Measurements from ENCODE around the gene NEAT1. TPM values are rescaled to one million over a fixed set of nuclear protein-coding genes. Genes with fewer than 3 reads are reported as not detected.
A peak's percentile ranks its signal among the peaks of the same experiment; 100 is the strongest.

Gene NEAT1
- total and polyA plus RNA-seq, 2 of the 8 experiments (the other 6 are each of a cell fraction or from before 2014, with no cell fraction given): 2.4 to 10.7 TPM

GRCh38 chr11:65489035-65489705 is 66.6 kb downstream of the NEAT1 start:
- Histone ChIP-seq H3K79me2 (ENCODE audit: control insufficient read depth in 1 of 2, insufficient read depth in 2 of 2, low read length in 2 of 2) (no peaks in the 10 kb centered on the region), H3K23me2 (ENCODE audit: low read depth, low read length) (no peaks in the 10 kb centered on the region; the same call in none of the 2 replicates), H3K14ac (ENCODE audit: insufficient read length) (peak overlapping the region; percentile 54), H3K23ac (ENCODE audit: insufficient read length) (no peak overlapping the region), H2BK5ac (ENCODE audit: low read depth, low read length) (peak overlapping the region; percentile 99), H3K36me3 (ENCODE audit: control insufficient read depth in 2 of 4, insufficient read depth in 4 of 4, low read length in 3 of 4) (no peaks in the 10 kb centered on the region), H3K79me1 (ENCODE audit: low read depth, low read length) (no peaks in the 10 kb centered on the region; the same call in 1 of the 2 replicates), H2AFZ (ENCODE audit: low read length) (no peak overlapping the region), H2BK12ac (ENCODE audit: low read depth, low read length) (peak overlapping the region; percentile 99), H4K5ac (ENCODE audit: insufficient read length, low read depth, low read length) (peak overlapping the region; percentile 93), H2BK15ac (ENCODE audit: low read length) (peak overlapping the region; percentile 83), H3K56ac (replicated peaks; ENCODE audit: insufficient read length, low read depth, low read length) (peak overlapping the region; percentile 79), H3K9me3 (ENCODE audit: insufficient read depth in 2 of 2, low read depth in 1 of 2, low read length in 1 of 2) (no peaks in the 10 kb centered on the region), H3K27me3 (replicated peaks in 1 of 4; ENCODE audit: control insufficient read depth in 3 of 4, extremely low read depth in 1 of 4, insufficient read depth in 3 of 4, low read length in 3 of 4) (no peaks in the 10 kb centered on the region), H4K20me1 (replicated peaks in 1 of 2; ENCODE audit: control insufficient read depth in 1 of 2, insufficient read depth in 2 of 2, low read length in 2 of 2) (no peaks in the 10 kb centered on the region), H2BK120ac (replicated peaks; ENCODE audit: low read depth, low read length) (peak overlapping the region; percentile 98), H3K4me2 (ENCODE audit: insufficient read depth in 1 of 2, low read depth in 2 of 2, low read length in 2 of 2) (peak overlapping the region; percentile 84 to 86), H3K4me1 (replicated peaks in 1 of 4; ENCODE audit: control insufficient read depth in 3 of 4, insufficient read depth in 4 of 4, low read length in 3 of 4) (peaks cover 44 to 62% (median 52%) of the 10 kb centered on the region in 4 experiments), H4K8ac (ENCODE audit: extremely low read depth, insufficient read depth, low read length) (peak overlapping the region; percentile 39; the same call in 1 of the 2 replicates), H2AK5ac (ENCODE audit: low read depth, low read length) (peak overlapping the region; percentile 100), H3K27ac (ENCODE audit: low read depth, low read length) (peak overlapping the region; percentile 96), H4K91ac (replicated peaks; ENCODE audit: insufficient read length, low read length) (peak overlapping the region; percentile 94), H3K4me3 (ENCODE audit: extremely low read depth in 1 of 4, insufficient read depth in 2 of 4, low read depth in 3 of 4, low read length in 4 of 4) (peak overlapping the region in 1 of 4 experiments; percentile 48; a peak in 2 of 8 replicates), H3K18ac (ENCODE audit: extremely low read depth, low read length) (peak overlapping the region; percentile 99), H3K9ac (replicated peaks in 1 of 4; ENCODE audit: extremely low read depth in 1 of 4, low read depth in 3 of 4, low read length in 3 of 4) (peak overlapping the region in 3 of 4 experiments; percentile 77 to 91 (median 87); a peak in 5 of 7 replicates), H2BK20ac (ENCODE audit: low read length) (peak overlapping the region; percentile 97; the same call in 1 of the 2 replicates), H3K4ac (replicated peaks; ENCODE audit: insufficient read length, low read depth, low read length) (peak overlapping the region; percentile 92)
- 35% methylated on average over 10 of the region's 10 CpGs; no CpG with 5 or more reads in 1 of the 2 experiments for WGBS, 2 experiments (ENCODE audit: extremely low coverage in 1 of 2, insufficient coverage in 1 of 2, insufficient read length in 1 of 2, insufficient replicate concordance in 2 of 2, low coverage in 1 of 2, low lambda C conversion rate in 2 of 2, missing lambda C conversion rate in 1 of 2)
- FAIRE-seq (no peak), DNase-seq (ENCODE audit: low read depth in 1 of 2, low spot score in 2 of 2) (peak in 1 of 2 experiments; percentile 75)
- ChIA-PET CTCF (ENCODE audit: partially characterized antibody) (interaction anchor here (0.6 to 29.0 kb wide), 9 partner anchors 9 to 174 kb away, joined by 3 to 809 read pairs (median 4); partner anchors contain the start of genes CDC42EP2 and MALAT1), POLR2A (ENCODE audit: partially characterized antibody) (interaction anchor here (0.8 to 29.8 kb wide), 10 partner anchors 19 to 133 kb away, joined by 3 to 1569 read pairs (median 4); partner anchors contain the start of genes MALAT1 and NEAT1)
- no peak for TF ChIP-seq SRF (IDR thresholded peaks at IDR 0.05; ENCODE audit: low read depth, low read length)
- no peak for TF ChIP-seq BRCA1 (IDR thresholded peaks at IDR 0.05; ENCODE audit: low read depth, low read length)
- TF ChIP-seq RAD21 (IDR thresholded peaks at IDR 0.05 in 1 of 2, conservative IDR thresholded peaks at IDR 0.05 in 1 of 2; ENCODE audit: low read depth in 2 of 2, low read length in 2 of 2): peak in 1 of 2 experiments; percentile 8; a peak in 1 of 4 replicates
- TF ChIP-seq CEBPB (IDR thresholded peaks at IDR 0.05; ENCODE audit: low read depth, low read length): no peak
- TF ChIP-seq HDAC2 (IDR thresholded peaks at IDR 0.05; ENCODE audit: borderline replicate concordance in 1 of 2, low read depth in 2 of 2, low read length in 2 of 2): 0 out of 4 replicates have a peak, but pooled peaks of 1 of the 2 experiments have one; percentile 63
- TF ChIP-seq SIRT6 (IDR thresholded peaks at IDR 0.05; ENCODE audit: low read length): no peak
- TF ChIP-seq SP2 (IDR thresholded peaks at IDR 0.05; ENCODE audit: low read length): no peak
- TF ChIP-seq RNF2 (IDR thresholded peaks at IDR 0.05; ENCODE audit: borderline replicate concordance, low read depth, low read length, missing control alignments, poor library complexity, severe bottlenecking): no peak
- no peak for TF ChIP-seq CBX8 (IDR thresholded peaks at IDR 0.05; ENCODE audit: borderline replicate concordance, low read depth, low read length)
- no peak for TF ChIP-seq ZNF274 (IDR thresholded peaks at IDR 0.05; ENCODE audit: borderline replicate concordance, extremely low read depth, low read length)
- no peak for TF ChIP-seq JUND (IDR thresholded peaks at IDR 0.05; ENCODE audit: low read length)

All from H1 (cell line).